Endothelial cell of umbilical vein (primary cell): ENCODE data around the gene PAFAH2. TPM values are rescaled to one million over a fixed set of nuclear protein-coding genes. Genes with fewer than 3 reads are reported as not detected.

Experiments used
- BruUV-seq: library from RNA; stranded (reverse); fragments of 400-500 nt; replicated peaks from 2 replicates; lab custom pipeline; 2021; lab: Mats Ljungman, UMichigan
- CTCF ChIA-PET: fragments of 300-600, 350-600 bp; sonication (Branson Sonifier 250); formaldehyde crosslinking; loops from one replicate; lab custom pipeline; 2021; ENCODE audit warnings: antibody characterized with exemption, inconsistent platforms; lab: Charles Lee
- POLR2A ChIA-PET: fragments of 300-600, 350-600 bp; sonication (Branson Sonifier 250); formaldehyde crosslinking; loops from one replicate; lab custom pipeline; 2021; ENCODE audit warnings: antibody characterized with exemption, inconsistent platforms; lab: Charles Lee
- DNase-seq: peaks from one replicate; pipeline ENCODE4 v3.0.0-alpha.2; 2011; ENCODE audit warnings: low read depth, low spot score
- FAIRE-seq: peaks from 2 replicates; lab custom pipeline; 2011; peaks lifted over from hg19 to GRCh38; lab: Jason Lieb, UNC
- H2AFZ ChIP-seq: 2 replicates; pipeline ENCODE4 v1.6.0; 2012; ENCODE audit warnings: low read depth, low read length, control low read depth, inconsistent platforms
- H3K27ac ChIP-seq: 2 replicates; pipeline ENCODE4 v1.5.1; 2011; ENCODE audit warnings: low read depth, mild to moderate bottlenecking, control low read depth, low read length, moderate library complexity; ENCODE audit not compliant: insufficient read depth
- H3K27me3 ChIP-seq, 2 experiments: 2 replicates each; pipeline versions ENCODE4 v1.6.0 to v1.6.1; 2011; ENCODE audit warnings: low read length in 2 of 2, mixed read lengths in 1 of 2; ENCODE audit not compliant: control insufficient read depth in 2 of 2, insufficient read depth in 2 of 2
- H3K36me3 ChIP-seq, 2 experiments: 2 replicates in 1 of 2; 3 replicates in 1 of 2; pipeline ENCODE4 v1.5.1; 2011; ENCODE audit warnings: low read length in 2 of 2, mild to moderate bottlenecking in 1 of 2, moderate library complexity in 1 of 2; ENCODE audit not compliant: control insufficient read depth in 2 of 2, insufficient read depth in 2 of 2; ENCODE audit errors: extremely low read depth in 1 of 2
- H3K4me1 ChIP-seq: 3 replicates; pipeline ENCODE4 v1.5.1; 2011; ENCODE audit warnings: mild to moderate bottlenecking, low read length; ENCODE audit not compliant: control insufficient read depth, insufficient read depth; ENCODE audit errors: extremely low read depth
- H3K4me2 ChIP-seq: 2 replicates; pipeline ENCODE4 v1.6.1; 2011; ENCODE audit warnings: low read length, control low read depth, mixed read lengths; ENCODE audit not compliant: insufficient read depth
- H3K4me3 ChIP-seq, 3 experiments: fragments of 200-600 bp in 1 of 3; sonication (generic), shearing (Covaris generic) in 1 of 3; replicated peaks in 1 of 3; 2 replicates each; pipeline ENCODE4 v1.5.1; 2011 to 2016; ENCODE audit warnings: control low read depth in 3 of 3, low read length in 3 of 3, mild to moderate bottlenecking in 2 of 3, inconsistent platforms in 1 of 3, low read depth in 1 of 3, moderate library complexity in 1 of 3; ENCODE audit not compliant: insufficient read depth in 1 of 3
- H3K79me2 ChIP-seq: 2 replicates; pipeline ENCODE4 v1.6.0; 2012; ENCODE audit warnings: low read length, inconsistent platforms; ENCODE audit not compliant: control insufficient read depth, insufficient read depth
- H3K9ac ChIP-seq: replicated peaks from 2 replicates; pipeline ENCODE3; 2011; ENCODE audit warnings: low read length, control low read depth; ENCODE audit not compliant: insufficient read depth; ENCODE audit errors: extremely low read depth
- H3K9me1 ChIP-seq: replicated peaks from 3 replicates; pipeline ENCODE4 v1.6.0; 2011; ENCODE audit warnings: mild to moderate bottlenecking, low read length; ENCODE audit not compliant: control insufficient read depth, insufficient read depth; ENCODE audit errors: extremely low read depth
- H3K9me3 ChIP-seq: replicated peaks from 2 replicates; pipeline ENCODE4 v1.5.1; 2012; ENCODE audit warnings: low read length, inconsistent platforms; ENCODE audit not compliant: control insufficient read depth, insufficient read depth
- H4K20me1 ChIP-seq: replicated peaks from 2 replicates; pipeline ENCODE3; 2011; ENCODE audit warnings: mild to moderate bottlenecking, low read length; ENCODE audit not compliant: control insufficient read depth, insufficient read depth; ENCODE audit errors: extremely low read depth
- EZH2 ChIP-seq: IDR thresholded peaks from 2 replicates; pipeline ENCODE4 v1.6.1; 2012; ENCODE audit warnings: borderline replicate concordance, low read depth, mild to moderate bottlenecking, moderate library complexity, low read length, inconsistent platforms; ENCODE audit not compliant: severe bottlenecking
- FOS ChIP-seq: IDR thresholded peaks from 2 replicates; pipeline ENCODE4 v1.6.1; 2011; ENCODE audit warnings: mild to moderate bottlenecking, low read length, moderate library complexity, borderline replicate concordance; ENCODE audit not compliant: insufficient read depth
- GATA2 ChIP-seq: IDR thresholded peaks from 2 replicates; pipeline ENCODE4 v1.7.0; 2011; ENCODE audit warnings: low read depth, mild to moderate bottlenecking, moderate library complexity, mixed read lengths, low read length; ENCODE audit not compliant: insufficient read length, insufficient read depth
- JUN ChIP-seq: IDR thresholded peaks from 2 replicates; pipeline ENCODE4 v1.6.1; 2011; ENCODE audit warnings: borderline replicate concordance, low read depth; ENCODE audit not compliant: insufficient read length, insufficient read depth
- MYC ChIP-seq: IDR thresholded peaks from one replicate; pipeline ENCODE4 v1.6.1; 2011; ENCODE audit warnings: mild to moderate bottlenecking, low read depth, low read length
- POLR2A ChIP-seq: IDR thresholded peaks from 2 replicates; pipeline ENCODE4 v1.6.1; 2012; ENCODE audit warnings: low read depth, mild to moderate bottlenecking, control low read depth, low read length
- POLR2AphosphoS5 ChIP-seq: IDR thresholded peaks from 2 replicates; pipeline ENCODE4 v1.6.1; 2012; ENCODE audit warnings: low read depth, mild to moderate bottlenecking, control low read depth, low read length, moderate library complexity; ENCODE audit not compliant: insufficient read depth
- dilution Hi-C: fragments of 300-500 bp; cut with MboI; formaldehyde crosslinking; loops from one replicate; pipeline ENCODE4 v1.15.0; 2019; ENCODE audit warnings: low sequenced_read_pairs; ENCODE audit not compliant: extremely low pct_ligation_motif_present
- intact Hi-C: fragments of 100-400 bp; cut with micrococcal nuclease; formaldehyde crosslinking; loops from one replicate; pipeline ENCODE4 v1.10.0; 2022
- polyA plus RNA-seq, 4 experiments: library from polyadenylated mRNA; depleted of rRNA in 3 of 4; stranded (reverse) in 3 of 4; unstranded in 1 of 4; fragments of >200 nt; gene quantifications; 2 replicates each; pipeline versions ENCODE4 v1.2.1 to v1.2.3, GENCODE V29; 2011 to 2012; ENCODE audit warnings: missing spikeins in 1 of 4
- total RNA-seq: library from RNA; stranded (reverse); gene quantifications from 2 replicates; pipeline ENCODE4 v1.2.3, GENCODE V29; 2021
- TF ChIP-seq, protein P1 (sequence below): IDR thresholded peaks from 2 replicates; pipeline ENCODE4 v1.6.1; 2011; ENCODE audit not compliant: insufficient read depth, insufficient read length
- TF ChIP-seq, protein P2 (sequence below), 2 donors: IDR thresholded peaks; 1 replicate in 1 of 2; 2 replicates in 1 of 2; pipeline ENCODE4 v1.5.1; 2011; ENCODE audit warnings: low read length in 2 of 2, mild to moderate bottlenecking in 2 of 2, moderate library complexity in 2 of 2, control low read depth in 1 of 2, inconsistent platforms in 1 of 2, low read depth in 1 of 2; ENCODE audit not compliant: insufficient read depth in 1 of 2; ENCODE audit errors: extremely low read depth in 1 of 2

Gene PAFAH2
- total and polyA plus RNA-seq, 2 donors (not counting 3 experiments of a cell fraction or from before 2014, with no cell fraction given), result 6.0 to 6.9 TPM

DNA sequence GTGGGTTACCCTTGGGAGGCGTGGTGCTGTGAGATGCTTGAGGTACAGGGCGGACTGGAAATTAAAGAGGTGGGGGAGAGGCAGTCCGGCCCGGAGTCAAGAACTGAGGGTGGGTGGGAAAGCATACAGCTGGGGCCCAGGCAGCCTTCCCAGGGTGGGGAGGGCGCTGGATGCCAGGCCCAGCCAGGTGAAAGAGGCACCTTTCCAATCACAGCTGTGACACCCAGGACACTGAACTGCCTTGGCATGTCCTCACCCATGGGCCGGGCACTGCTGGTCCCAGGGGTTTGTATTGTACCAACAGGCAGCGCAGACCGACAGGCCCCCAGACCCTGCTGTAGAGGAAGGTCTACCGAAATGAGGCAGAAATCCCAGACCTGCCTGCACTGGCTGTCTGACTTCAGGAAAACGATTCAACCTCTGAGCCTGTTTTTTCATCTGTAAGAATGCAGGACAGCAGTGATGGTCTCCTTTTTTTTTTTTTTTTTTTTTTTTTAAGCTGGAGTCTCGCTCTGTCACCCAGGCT, 39.0 kb upstream of the PAFAH2 start:
- Histone ChIP-seq H3K9ac (no peak overlapping the region), H3K4me2 (no peak overlapping the region), H3K9me1 (no peaks in the 10 kb centered on the region), H3K79me2 (no peaks in the 10 kb centered on the region), H3K9me3 (no peaks in the 10 kb centered on the region), H2AFZ (no peak overlapping the region), H3K36me3 (no peaks in the 10 kb centered on the region), H4K20me1 (no peaks in the 10 kb centered on the region), H3K27ac (no peak overlapping the region), H3K4me1 (peaks cover 15% of the 10 kb centered on the region), H3K27me3 (peaks cover 0 to 3% of the 10 kb centered on the region in 2 experiments), H3K4me3 (no peak overlapping the region)
- DNase-seq (no peak), FAIRE-seq (no peak)
- no TSS peak for BruUV-seq
- dilution Hi-C loops (no loop called here), intact Hi-C loops (loop anchor here (1.0 to 5.0 kb wide), 5 partner anchors 68 to 380 kb away; no protein-coding TSS in a partner anchor)
- CTCF ChIA-PET, result interaction anchor here (0.7 to 4.3 kb wide), 25 partner anchors 8 to 751 kb away, joined by 3 to 151 read pairs (median 7); partner anchors contain the start of genes C1orf232, CEP85, PAFAH2 and PIGV
- no peak for TF ChIP-seq POLR2AphosphoS5
- no peak for TF ChIP-seq POLR2A
- TF ChIP-seq MYC, result no peak
- TF ChIP-seq, protein P1, sequence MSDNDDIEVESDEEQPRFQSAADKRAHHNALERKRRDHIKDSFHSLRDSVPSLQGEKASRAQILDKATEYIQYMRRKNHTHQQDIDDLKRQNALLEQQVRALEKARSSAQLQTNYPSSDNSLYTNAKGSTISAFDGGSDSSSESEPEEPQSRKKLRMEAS, result no peak
- no peak for TF ChIP-seq GATA2
- TF ChIP-seq JUN, result no peak
- TF ChIP-seq, protein P2, sequence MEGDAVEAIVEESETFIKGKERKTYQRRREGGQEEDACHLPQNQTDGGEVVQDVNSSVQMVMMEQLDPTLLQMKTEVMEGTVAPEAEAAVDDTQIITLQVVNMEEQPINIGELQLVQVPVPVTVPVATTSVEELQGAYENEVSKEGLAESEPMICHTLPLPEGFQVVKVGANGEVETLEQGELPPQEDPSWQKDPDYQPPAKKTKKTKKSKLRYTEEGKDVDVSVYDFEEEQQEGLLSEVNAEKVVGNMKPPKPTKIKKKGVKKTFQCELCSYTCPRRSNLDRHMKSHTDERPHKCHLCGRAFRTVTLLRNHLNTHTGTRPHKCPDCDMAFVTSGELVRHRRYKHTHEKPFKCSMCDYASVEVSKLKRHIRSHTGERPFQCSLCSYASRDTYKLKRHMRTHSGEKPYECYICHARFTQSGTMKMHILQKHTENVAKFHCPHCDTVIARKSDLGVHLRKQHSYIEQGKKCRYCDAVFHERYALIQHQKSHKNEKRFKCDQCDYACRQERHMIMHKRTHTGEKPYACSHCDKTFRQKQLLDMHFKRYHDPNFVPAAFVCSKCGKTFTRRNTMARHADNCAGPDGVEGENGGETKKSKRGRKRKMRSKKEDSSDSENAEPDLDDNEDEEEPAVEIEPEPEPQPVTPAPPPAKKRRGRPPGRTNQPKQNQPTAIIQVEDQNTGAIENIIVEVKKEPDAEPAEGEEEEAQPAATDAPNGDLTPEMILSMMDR (IDR thresholded peaks at IDR 0.05; ENCODE audit: extremely low read depth in 1 of 2, insufficient read depth in 1 of 2, low read depth in 1 of 2, low read length in 2 of 2), result no peak
- no peak for TF ChIP-seq FOS
- no peak for TF ChIP-seq EZH2
- POLR2A ChIA-PET, result interaction anchor here (0.6 to 1.2 kb wide), 2 partner anchors 108 to 188 kb away, joined by 4 read pairs; no protein-coding TSS in a partner anchor
